Hematopoietic multipotent progenitor cell treated with erythropoietin and hydrocortisone succinate and interleukin-3 and kit ligand, for 17 days (in vitro differentiated cells): ENCODE data around the gene CDYL2.
"Not testable (repeated sequence)": the region's sequence is repeated elsewhere in the genome, so short reads cannot be mapped to it uniquely, and the experiment has no call there.

ENCODE experiments used
- DNase-seq: peaks from one replicate; pipeline ENCODE4 v3.0.0-alpha.2; 2015; ENCODE audit warnings: low spot score

Gene CDYL2

GRCh38 chr16:80807906-80808305, 3.5 kb upstream of the CDYL2 start:
- DNase-seq: no peak

- DNase-seq: no peak
These were observed 2.5 kb upstream of the CDYL2 start for GRCh38 chr16:80806927-80807340.

GRCh38 chr16:80806289-80806688, 1.9 kb upstream of the CDYL2 start:
- DNase-seq: no peak

GRCh38 chr16:80804056-80804525, 307 bp downstream of the CDYL2 start:
- DNase-seq: no peak

GRCh38 chr16:80803339-80804055, 901 bp downstream of the CDYL2 start:
- DNase-seq: no peak

GRCh38 chr16:80802902-80803301, 1.5 kb downstream of the CDYL2 start:
- DNase-seq: no peak

- DNase-seq: no peak
These were observed 2.3 kb downstream of the CDYL2 start for GRCh38 chr16:80802138-80802537.

- no peak for DNase-seq
These were observed 10.3 kb downstream of the CDYL2 start for GRCh38 chr16:80794071-80794470.

- no peak for DNase-seq
These were observed 12.4 kb downstream of the CDYL2 start for GRCh38 chr16:80792031-80792430.

- no peak for DNase-seq
These were observed 13.0 kb downstream of the CDYL2 start for GRCh38 chr16:80791411-80791810.

- DNase-seq: no peak
These were observed 13.6 kb downstream of the CDYL2 start for GRCh38 chr16:80790751-80791150.

- DNase-seq: no peak
These were observed 16.4 kb downstream of the CDYL2 start for GRCh38 chr16:80788027-80788426.

GRCh38 chr16:80786561-80786960, 17.8 kb downstream of the CDYL2 start:
- DNase-seq: not testable (repeated sequence)

GRCh38 chr16:80784951-80785350, 19.4 kb downstream of the CDYL2 start:
- DNase-seq: no peak

GRCh38 chr16:80778703-80779102, 25.7 kb downstream of the CDYL2 start:
- no peak for DNase-seq

GRCh38 chr16:80776856-80777255, 27.5 kb downstream of the CDYL2 start:
- no peak for DNase-seq

GRCh38 chr16:80775450-80775849, 28.9 kb downstream of the CDYL2 start:
- no peak for DNase-seq

GRCh38 chr16:80766798-80767197, 37.6 kb downstream of the CDYL2 start:
- DNase-seq: no peak

- DNase-seq: no peak
These were observed 44.8 kb downstream of the CDYL2 start for GRCh38 chr16:80759419-80760162.

GRCh38 chr16:80754476-80754875, 49.9 kb downstream of the CDYL2 start:
- no peak for DNase-seq

GRCh38 chr16:80752541-80752940, 51.9 kb downstream of the CDYL2 start:
- DNase-seq: no peak

GRCh38 chr16:80751167-80751566, 53.2 kb downstream of the CDYL2 start:
- no peak for DNase-seq

- DNase-seq: no peak
These were observed 58.2 kb downstream of the CDYL2 start for GRCh38 chr16:80746231-80746630.

- DNase-seq: no peak
These were observed 59.5 kb downstream of the CDYL2 start for GRCh38 chr16:80744856-80745255.
